ENCODE results near the gene ADAM19.

DNA sequence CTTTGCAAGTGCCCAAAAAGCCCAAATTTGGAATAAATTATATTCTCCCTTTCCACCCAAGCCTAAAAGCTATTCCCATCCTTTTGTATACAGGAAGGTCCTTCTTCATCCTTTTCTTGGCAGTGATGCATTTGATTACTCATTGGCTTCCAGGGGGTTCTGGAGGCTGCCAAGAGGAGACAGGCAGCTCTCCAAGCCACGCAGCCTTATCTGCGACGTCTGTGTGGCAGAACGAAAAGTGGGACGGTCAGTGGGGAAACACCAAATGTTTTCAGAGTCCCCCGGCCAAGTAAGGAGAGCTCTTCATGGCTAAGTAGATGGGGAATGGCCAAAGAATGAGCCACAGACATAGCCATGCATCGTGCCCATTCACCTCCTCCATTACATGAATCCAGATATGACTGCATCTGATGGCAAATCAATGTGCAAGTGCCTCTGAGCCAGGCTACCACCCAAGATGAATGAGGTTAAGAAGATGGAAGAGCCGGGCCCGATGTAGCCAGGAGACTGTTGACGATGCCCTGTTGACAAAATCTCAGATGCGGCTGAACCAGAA lies 12.1 kb downstream of the ADAM19 start:
- no peak for TF ChIP-seq POLR2A (IDR thresholded peaks at IDR 0.05; ENCODE audit: low read depth, low read length)
- no peak for TF ChIP-seq POLR2AphosphoS5 (IDR thresholded peaks at IDR 0.05; ENCODE audit: low read depth, low read length)

Measured in GM12892 (cell line).